Esophagus squamous epithelium (tissue), 5 donors: ENCODE measurements around the gene INSL3. TPM values are rescaled to one million over a fixed set of nuclear protein-coding genes. Genes with fewer than 3 reads are reported as not detected.

ENCODE experiments used
- DNase-seq: peaks from one replicate; lab custom pipeline; 2025; lab: John Stamatoyannopoulos, UW
- H3K27ac ChIP-seq, 4 donors: fragments of 200-600 bp; sonication (generic); one replicate each; pipeline ENCODE4 v1.5.1; 2016 to 2019; ENCODE audit warnings: mild to moderate bottlenecking in 1 of 4
- H3K27me3 ChIP-seq, 4 donors: fragments of 200-600 bp; sonication (generic); 1 replicate in 3 of 4; 2 replicates in 1 of 4; pipeline versions ENCODE4 v1.5.1 to v1.6.0; 2017 to 2021; ENCODE audit warnings: antibody characterized with exemption in 1 of 4
- H3K36me3 ChIP-seq, 3 donors: fragments of 200-600 bp; sonication (generic); one replicate each; pipeline ENCODE4 v1.5.1; 2016 to 2019
- H3K4me1 ChIP-seq, 3 donors: fragments of 200-600 bp; sonication (generic); one replicate each; pipeline ENCODE4 v1.5.1; 2017 to 2019
- H3K4me3 ChIP-seq, 4 donors: fragments of 200-600 bp; sonication (generic); 1 replicate in 3 of 4; 2 replicates in 1 of 4; pipeline ENCODE4 v1.5.1; 2016 to 2019; ENCODE audit warnings: mild to moderate bottlenecking in 2 of 4, moderate library complexity in 1 of 4
- H3K9me3 ChIP-seq, 3 donors: fragments of 200-600 bp; sonication (generic); one replicate each; pipeline ENCODE4 v1.5.1; 2016 to 2019
- POLR2A ChIP-seq, 4 donors: fragments of 450-650 bp; IDR thresholded peaks; one replicate each; pipeline ENCODE4 v1.6.1; 2017; ENCODE audit warnings: antibody characterized with exemption in 4 of 4, mild to moderate bottlenecking in 4 of 4, moderate library complexity in 3 of 4
- WGBS, 2 donors: methylation state at CpG; one replicate each; pipeline ENCODE4 v1.1.5; 2018; 5-methylcytosine and 5-hydroxymethylcytosine counted together
- intact Hi-C: fragments of 100-400 bp; cut with DNase I; formaldehyde crosslinking; loops from one replicate; pipeline ENCODE4 v1.15.0; 2022
- total RNA-seq, 4 donors: library from RNA; depleted of rRNA; stranded (reverse); fragments of >200 nt; gene quantifications; one replicate each; pipeline ENCODE4 v1.1.0, GENCODE V29; 2016
- TF ChIP-seq, protein P1 (sequence below), 6 experiments: fragments of 450-650 bp in 4 of 6; fragments of 200-600 bp in 2 of 6; sonication (generic) in 2 of 6; IDR thresholded peaks; one replicate each; pipeline ENCODE4 v1.5.1; 2016 to 2019; ENCODE audit warnings: antibody characterized with exemption in 6 of 6, mild to moderate bottlenecking in 4 of 6, moderate library complexity in 4 of 6
- donor health status: DM: yes; HTN: yes; CAD: no.

INSL3 gene
- total RNA-seq, result not detected

GRCh38 chr19:17821190-17821589 lies at the start of gene INSL3:
Gene INSL3 (minus strand): TSS chr19:17821519. CDS start chr19:17821506, 13 bp downstream.
- Histone ChIP-seq H3K4me1 (no peaks in the 10 kb centered on the region), H3K36me3 (no peaks in the 10 kb centered on the region), H3K27me3 (peaks cover 0 to 34% (median 0%) of the 10 kb centered on the region in 4 donors), H3K27ac (no peak within 1 kb of the TSS), H3K9me3 (no peaks in the 10 kb centered on the region), H3K4me3 (no peak within 1 kb of the TSS)
- WGBS, 2 donors, result 65 to 88% methylated on average over 22 to 27 of the region's 34 CpGs
- DNase-seq, result no peak
- intact Hi-C loops, result no loop called here
- no peak for TF ChIP-seq POLR2A (IDR thresholded peaks at IDR 0.05)

- Histone ChIP-seq H3K36me3 (peaks cover 0 to 17% (median 7%) of the 10 kb centered on the region in 3 donors), H3K4me1 (peaks cover 22 to 49% (median 28%) of the 10 kb centered on the region in 3 donors), H3K27me3 (peaks cover 24 to 53% (median 34%) of the 10 kb centered on the region in 4 donors), H3K4me3 (no peak overlapping the region), H3K9me3 (no peaks in the 10 kb centered on the region), H3K27ac (no peak overlapping the region)
- WGBS, 2 donors, result 46 to 66% methylated on average over 5 of the region's 11 CpGs
- TF ChIP-seq POLR2A (IDR thresholded peaks at IDR 0.05), result no peak
- TF ChIP-seq, protein P1, sequence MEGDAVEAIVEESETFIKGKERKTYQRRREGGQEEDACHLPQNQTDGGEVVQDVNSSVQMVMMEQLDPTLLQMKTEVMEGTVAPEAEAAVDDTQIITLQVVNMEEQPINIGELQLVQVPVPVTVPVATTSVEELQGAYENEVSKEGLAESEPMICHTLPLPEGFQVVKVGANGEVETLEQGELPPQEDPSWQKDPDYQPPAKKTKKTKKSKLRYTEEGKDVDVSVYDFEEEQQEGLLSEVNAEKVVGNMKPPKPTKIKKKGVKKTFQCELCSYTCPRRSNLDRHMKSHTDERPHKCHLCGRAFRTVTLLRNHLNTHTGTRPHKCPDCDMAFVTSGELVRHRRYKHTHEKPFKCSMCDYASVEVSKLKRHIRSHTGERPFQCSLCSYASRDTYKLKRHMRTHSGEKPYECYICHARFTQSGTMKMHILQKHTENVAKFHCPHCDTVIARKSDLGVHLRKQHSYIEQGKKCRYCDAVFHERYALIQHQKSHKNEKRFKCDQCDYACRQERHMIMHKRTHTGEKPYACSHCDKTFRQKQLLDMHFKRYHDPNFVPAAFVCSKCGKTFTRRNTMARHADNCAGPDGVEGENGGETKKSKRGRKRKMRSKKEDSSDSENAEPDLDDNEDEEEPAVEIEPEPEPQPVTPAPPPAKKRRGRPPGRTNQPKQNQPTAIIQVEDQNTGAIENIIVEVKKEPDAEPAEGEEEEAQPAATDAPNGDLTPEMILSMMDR (IDR thresholded peaks at IDR 0.05), result no peak
- DNase-seq, result no peak
- intact Hi-C loops, result loop anchor here (5.0 kb wide), 2 partner anchors 63 to 128 kb away; partner anchors contain the start of gene CCDC124
Measured at GRCh38 chr19:17869114-17869608, 47.8 kb upstream of the INSL3 start.

GRCh38 chr19:17868669-17869068 lies 47.4 kb upstream of the INSL3 start:
- WGBS, 2 donors, result 52 to 59% methylated on average over 4 to 6 of the region's 6 CpGs

DNA sequence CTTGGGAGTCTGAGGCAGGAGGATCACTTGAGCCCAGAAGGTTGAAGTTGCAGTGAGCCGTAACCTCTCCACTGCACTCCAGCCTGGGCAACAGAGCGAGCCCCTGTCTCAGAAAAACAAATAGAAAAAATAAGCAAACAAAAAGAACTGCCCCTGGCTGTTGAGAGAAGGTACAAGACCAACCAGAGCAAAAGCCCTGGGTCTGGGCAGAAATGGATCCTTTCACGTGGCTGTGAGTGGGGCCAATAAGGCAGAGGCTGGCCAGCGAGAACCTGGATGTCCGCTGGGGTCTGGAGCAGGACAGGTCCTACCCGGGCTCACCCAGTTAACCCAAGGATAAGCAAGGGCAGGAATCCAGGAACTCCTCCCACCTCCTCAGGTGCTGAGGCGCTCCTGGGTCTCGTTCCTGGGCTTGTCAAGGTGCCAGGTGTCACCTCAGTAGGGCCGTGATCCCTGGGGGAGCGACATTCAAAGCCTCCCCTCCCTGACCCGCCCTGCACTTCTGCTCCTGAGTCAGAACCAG lies 45.7 kb upstream of the INSL3 start:
- 65 to 73% methylated on average over 6 to 7 of the region's 11 CpGs for WGBS, 2 donors
- Histone ChIP-seq H3K4me1 (peaks cover 16 to 49% (median 33%) of the 10 kb centered on the region in 3 donors), H3K4me3 (no peak overlapping the region), H3K9me3 (no peaks in the 10 kb centered on the region), H3K27me3 (peaks cover 8 to 32% (median 18%) of the 10 kb centered on the region in 4 donors), H3K36me3 (peaks cover 19 to 39% (median 28%) of the 10 kb centered on the region in 3 donors), H3K27ac (no peak overlapping the region)
- intact Hi-C loops, result loop anchor here (5.0 kb wide), 2 partner anchors 65 to 130 kb away; partner anchors contain the start of gene CCDC124
- DNase-seq, result no peak
- no peak for TF ChIP-seq POLR2A (IDR thresholded peaks at IDR 0.05)
- TF ChIP-seq, protein P1 (IDR thresholded peaks at IDR 0.05), result no peak

More at GRCh38 chr19:17868669-17869068, 47.4 kb upstream of the INSL3 start:
- TF ChIP-seq, protein P1 (IDR thresholded peaks at IDR 0.05), result no peak
- no peak for TF ChIP-seq POLR2A (IDR thresholded peaks at IDR 0.05)
- Histone ChIP-seq H3K27ac (no peak overlapping the region), H3K36me3 (peaks cover 4 to 22% (median 12%) of the 10 kb centered on the region in 3 donors), H3K4me1 (peaks cover 20 to 49% (median 29%) of the 10 kb centered on the region in 3 donors), H3K4me3 (no peak overlapping the region), H3K27me3 (peaks cover 22 to 48% (median 33%) of the 10 kb centered on the region in 4 donors), H3K9me3 (no peaks in the 10 kb centered on the region)
- DNase-seq, result no peak
- intact Hi-C loops, result loop anchor here (5.0 kb wide), 2 partner anchors 64 to 129 kb away; partner anchors contain the start of gene CCDC124

DNA sequence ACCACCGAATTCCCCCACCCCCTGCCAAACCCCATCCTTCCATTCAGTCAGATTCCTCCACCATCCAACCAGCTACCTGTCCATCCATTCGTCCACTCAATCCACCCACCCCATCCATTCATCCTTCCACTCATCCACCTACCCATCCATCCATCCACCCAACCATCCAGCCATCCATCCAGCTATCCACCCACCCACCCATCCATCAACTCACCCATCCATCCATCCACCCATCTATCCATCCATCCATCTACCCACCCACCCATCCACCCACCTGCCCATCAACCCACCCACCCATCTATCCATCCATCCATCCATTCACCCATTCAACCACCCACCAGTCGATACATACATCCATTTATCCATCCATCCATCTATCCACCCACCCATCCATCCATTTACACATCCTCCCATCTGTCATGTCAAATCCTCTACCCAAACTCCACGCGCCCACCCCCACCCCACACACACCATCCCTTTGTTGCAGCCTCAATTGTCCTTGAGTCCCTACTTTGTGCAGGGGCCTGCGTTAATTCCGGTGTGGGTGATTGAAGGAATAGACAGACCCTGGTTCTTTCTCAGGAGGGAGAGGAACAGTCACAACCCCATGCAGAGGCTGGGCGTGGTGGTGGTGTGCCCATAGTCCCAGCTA lies 45.1 kb upstream of the INSL3 start:
- Histone ChIP-seq H3K27me3 (peaks cover 2 to 26% (median 12%) of the 10 kb centered on the region in 4 donors), H3K36me3 (peaks cover 25 to 44% (median 32%) of the 10 kb centered on the region in 3 donors), H3K27ac (peak overlapping the region in 2 of 4 donors; percentile 55 to 65), H3K4me1 (peaks cover 18 to 49% (median 37%) of the 10 kb centered on the region in 3 donors), H3K9me3 (no peaks in the 10 kb centered on the region), H3K4me3 (no peak overlapping the region)
- TF ChIP-seq POLR2A (IDR thresholded peaks at IDR 0.05), result no peak
- TF ChIP-seq, protein P1 (IDR thresholded peaks at IDR 0.05), result no peak
- 86 to 87% methylated on average over 5 to 7 of the region's 8 CpGs for WGBS, 2 donors
- no peak for DNase-seq
- intact Hi-C loops, result loop anchor here (5.0 kb wide), 2 partner anchors 66 to 131 kb away; partner anchors contain the start of gene CCDC124
